K562 (cell line): ENCODE results near the gene TPI1. TPM values are rescaled to one million over a fixed set of nuclear protein-coding genes. Genes with fewer than 3 reads are reported as not detected.

Experiments used
- ATAC-seq: fragments of 200-7000 bp; cut with Tn5 transposase; 3 replicates; pipeline ENCODE4 v1.9.1; 2020; ENCODE audit warnings: moderate library complexity
- BruUV-seq: library from RNA; stranded (reverse); fragments of 400-500 nt; replicated peaks from 2 replicates; lab custom pipeline; 2021; lab: Mats Ljungman, UMichigan
- CTCF ChIA-PET: fragments of 300-600 bp; formaldehyde crosslinking; extraction: SDS; loops from one replicate; lab custom pipeline; 2021; ENCODE audit warnings: low intra/inter-chr PET ratio; lab: Yijun Ruan, JAX
- POLR2A ChIA-PET: fragments of 300-600, 350-650 bp; sonication (Branson Sonifier 250); formaldehyde crosslinking; extraction: SDS; loops from one replicate; lab custom pipeline; 2021; ENCODE audit warnings: antibody characterized with exemption, inconsistent platforms; lab: Yijun Ruan, JAX
- DNase-seq, 4 experiments: peaks; one replicate each; pipeline versions ENCODE4 v3.0.0 to v3.0.0-alpha.2; 2011 to 2018; ENCODE audit warnings: low spot score in 3 of 4, mixed read lengths in 3 of 4; ENCODE audit errors: extremely low read depth in 1 of 4
- FAIRE-seq: peaks from 2 replicates; lab custom pipeline; 2011; peaks lifted over from hg19 to GRCh38; lab: Jason Lieb, UNC
- H2AFZ ChIP-seq: 2 replicates; pipeline ENCODE4 v1.6.0; 2011; ENCODE audit warnings: low read depth, low read length, control low read depth, inconsistent platforms
- H3K27ac ChIP-seq: fragments of 200-600 bp; 3 replicates; pipeline ENCODE4 v1.8.0; 2011; ENCODE audit warnings: low read depth, mild to moderate bottlenecking, control low read depth, inconsistent platforms, low read length, moderate library complexity, mixed read lengths; ENCODE audit errors: extremely low read depth
- H3K27me3 ChIP-seq, 2 experiments: fragments of 300-600 bp in 1 of 2; 2 replicates in 1 of 2; 3 replicates in 1 of 2; pipeline versions ENCODE4 v1.6.0 to v1.8.0; 2011; ENCODE audit warnings: inconsistent platforms in 2 of 2, low read length in 2 of 2, mild to moderate bottlenecking in 1 of 2, mixed read lengths in 1 of 2, moderate library complexity in 1 of 2; ENCODE audit not compliant: control insufficient read depth in 2 of 2, insufficient read depth in 2 of 2
- H3K36me3 ChIP-seq: fragments of 300-600 bp; 3 replicates; pipeline ENCODE4 v1.8.0; 2011; ENCODE audit warnings: mild to moderate bottlenecking, low read length, inconsistent platforms; ENCODE audit not compliant: control insufficient read depth, insufficient read depth
- H3K4me1 ChIP-seq, 2 experiments: fragments of 200-600 bp in 1 of 2; replicated peaks in 1 of 2; 2 replicates in 1 of 2; 3 replicates in 1 of 2; pipeline versions ENCODE4 v1.5.1 to v1.8.0; 2011; ENCODE audit warnings: inconsistent platforms in 2 of 2, low read length in 2 of 2, mild to moderate bottlenecking in 1 of 2, mixed read lengths in 1 of 2, moderate library complexity in 1 of 2; ENCODE audit not compliant: control insufficient read depth in 2 of 2, insufficient read depth in 2 of 2
- H3K4me2 ChIP-seq: 2 replicates; pipeline ENCODE4 v1.6.1; 2011; ENCODE audit warnings: low read length, control low read depth, inconsistent platforms, mixed read lengths; ENCODE audit not compliant: insufficient read depth
- H3K4me3 ChIP-seq: fragments of 200-600 bp; sonication (generic), shearing (Covaris generic); 2 replicates; pipeline ENCODE4 v1.5.1; 2016; ENCODE audit warnings: control low read depth, inconsistent platforms
- H3K79me2 ChIP-seq: fragments of 200-600 bp; 3 replicates; pipeline ENCODE4 v1.8.0; 2011; ENCODE audit warnings: low read length, inconsistent platforms; ENCODE audit not compliant: control insufficient read depth, insufficient read depth
- H3K9ac ChIP-seq, 2 experiments: 2 replicates each; pipeline versions ENCODE4 v1.6.0 to v1.6.1; 2011; ENCODE audit warnings: low read depth in 2 of 2, low read length in 2 of 2, control low read depth in 1 of 2, inconsistent platforms in 1 of 2, mild to moderate bottlenecking in 1 of 2, mixed read lengths in 1 of 2; ENCODE audit not compliant: insufficient read depth in 1 of 2
- H3K9me1 ChIP-seq: one replicate; pipeline ENCODE4 v1.6.0; 2011; ENCODE audit warnings: inconsistent platforms, mild to moderate bottlenecking, low read length, moderate library complexity; ENCODE audit not compliant: control insufficient read depth, insufficient read depth
- H3K9me3 ChIP-seq: replicated peaks from 2 replicates; pipeline ENCODE4 v1.5.1; 2011; ENCODE audit warnings: low read depth, low read length, inconsistent platforms; ENCODE audit not compliant: control insufficient read depth, insufficient read depth
- H4K20me1 ChIP-seq: replicated peaks from 2 replicates; pipeline ENCODE4 v1.6.1; 2011; ENCODE audit warnings: low read length, inconsistent platforms, mixed read lengths; ENCODE audit not compliant: control insufficient read depth, insufficient read depth
- CBFA2T3 ChIP-seq: fragments of 450-650 bp; IDR thresholded peaks from 2 replicates; pipeline ENCODE4 v1.6.1; 2017
- CHD4 ChIP-seq: fragments of 200-600 bp; sonication (generic); IDR thresholded peaks from 3 replicates; pipeline ENCODE4 v1.6.1; 2012; ENCODE audit warnings: low read depth, mild to moderate bottlenecking, mixed read lengths, low read length, inconsistent platforms; ENCODE audit not compliant: insufficient read depth, insufficient replicate concordance, poor library complexity, severe bottlenecking
- DMBX1 ChIP-seq: fragments of 250-450 bp; sonication (Bioruptor Pico); IDR thresholded peaks from 2 replicates; pipeline ENCODE4 v1.8.0; 2022; ENCODE audit warnings: inconsistent platforms, mild to moderate bottlenecking, moderate library complexity, borderline replicate concordance
- GTF3C2 ChIP-seq: IDR thresholded peaks from 3 replicates; pipeline ENCODE4 v1.6.1; 2011; ENCODE audit warnings: borderline replicate concordance, mild to moderate bottlenecking, moderate library complexity; ENCODE audit not compliant: insufficient read length; ENCODE audit errors: extremely low read depth
- HDAC8 ChIP-seq: fragments of 450-650 bp; IDR thresholded peaks from 2 replicates; pipeline ENCODE4 v1.6.1; 2016; ENCODE audit warnings: mild to moderate bottlenecking, missing genetic modification characterization, moderate library complexity, missing compliant biosample characterization
- HES1 ChIP-seq: fragments of 450-650 bp; IDR thresholded peaks from 2 replicates; pipeline ENCODE4 v1.6.1; 2016; ENCODE audit warnings: low read depth, mild to moderate bottlenecking, moderate library complexity
- ILK ChIP-seq: fragments of 450-650 bp; IDR thresholded peaks from 2 replicates; pipeline ENCODE4 v1.6.1; 2016; ENCODE audit warnings: missing genetic modification characterization, low read depth, mild to moderate bottlenecking, missing compliant biosample characterization, moderate library complexity, borderline replicate concordance
- MCM5 ChIP-seq: fragments of 450-650 bp; IDR thresholded peaks from 2 replicates; pipeline ENCODE4 v1.6.1; 2016; ENCODE audit warnings: low read depth
- RB1 ChIP-seq: fragments of 450-650 bp; IDR thresholded peaks from 2 replicates; pipeline ENCODE4 v1.6.1; 2017; ENCODE audit warnings: low read depth, mild to moderate bottlenecking
- RBM25 ChIP-seq: fragments of 200-400 bp; formaldehyde crosslinking; IDR thresholded peaks from 2 replicates; pipeline ENCODE4 v1.6.1; 2018; ENCODE audit warnings: low read length, low read depth, moderate library complexity; ENCODE audit not compliant: severe bottlenecking
- YY1 ChIP-seq, 3 experiments: IDR thresholded peaks; 2 replicates each; pipeline ENCODE4 v1.6.1; 2011; ENCODE audit warnings: low read length in 2 of 3, mild to moderate bottlenecking in 2 of 3, moderate library complexity in 2 of 3, borderline replicate concordance in 1 of 3, control low read depth in 1 of 3, low read depth in 1 of 3; ENCODE audit not compliant: insufficient read depth in 3 of 3, insufficient replicate concordance in 2 of 3, control insufficient read depth in 1 of 3, insufficient read length in 1 of 3; ENCODE audit errors: extremely low read depth in 1 of 3
- ZNF592 ChIP-seq: fragments of 450-650 bp; IDR thresholded peaks from 2 replicates; pipeline ENCODE4 v1.6.1; 2017; ENCODE audit warnings: antibody characterized with exemption, mild to moderate bottlenecking
- WGBS: fragments of 100-300 bp; shearing (Covaris generic); methylation state at CpG from one replicate; pipeline ENCODE4 v1.1.6; 2016; ENCODE audit warnings: low coverage, mixed read lengths; ENCODE audit not compliant: insufficient coverage; ENCODE audit errors: missing lambda C conversion rate; 5-methylcytosine and 5-hydroxymethylcytosine counted together
- in situ Hi-C: fragments of 300-500 bp; cut with MboI; formaldehyde crosslinking; loops from 4 replicates; pipeline ENCODE4 v1.15.0; 2018; ENCODE audit warnings: inconsistent platforms, mixed read lengths
- intact Hi-C: fragments of 100-400 bp; cut with micrococcal nuclease; formaldehyde crosslinking; loops from 2 replicates; pipeline ENCODE4 v1.14.2; 2022
- polyA plus RNA-seq, 8 experiments: library from polyadenylated mRNA; depleted of rRNA in 4 of 8; stranded (reverse) in 5 of 8; unstranded in 3 of 8; fragments of >200 nt; fragmentation: Nextera tagmentation in 2 of 8; fragmentation: Illumina TruSeq in 1 of 8; extraction: Ambion mirVana in 2 of 8; extraction: Trizol in 1 of 8; gene quantifications; 2 replicates each; pipeline versions ENCODE4 v1.2.1 to v1.2.3, GENCODE V29; 2011 to 2014; ENCODE audit warnings: inconsistent platforms in 1 of 8, missing spikeins in 1 of 8
- total RNA-seq, 7 experiments: library from RNA; depleted of rRNA in 6 of 7; stranded (reverse); fragments of >200 nt in 6 of 7; fragmentation: Illumina TruSeq in 2 of 7; extraction: Trizol in 2 of 7; gene quantifications; 2 replicates each; pipeline versions ENCODE4 v1.2.1 to v1.2.3, GENCODE V29; 2011 to 2021; ENCODE audit warnings: low replicate concordance in 1 of 7

The TPI1 gene
- total and polyA plus RNA-seq, 9 of the 15 experiments (the other 6 are each of a cell fraction or from before 2014, with no cell fraction given), result 662 to 4,971 (median 892) TPM

GRCh38 chr12:6896846-6897435 lies 29.6 kb downstream of the TPI1 start:
- FAIRE-seq (peak; percentile 51), DNase-seq (no peak), ATAC-seq (peak; percentile 25; the same call in 1 of the 3 replicates)
- H3K27me3 ChIP-seq, result no peaks in the 10 kb centered on the region
- H3K27ac ChIP-seq, result no peak overlapping the region
- POLR2A ChIA-PET, result interaction anchor here (0.6 kb wide), 1 partner anchor 15 kb away, joined by 3 read pairs; no protein-coding TSS in a partner anchor
- peak overlapping the region in 1 of 2 experiments; percentile 68; a peak in 1 of 4 replicates for H3K9ac ChIP-seq
- CTCF ChIA-PET, result no interaction called here
- no peaks in the 10 kb centered on the region for H3K36me3 ChIP-seq
- H3K4me2 ChIP-seq, result peak overlapping the region; percentile 38
- intact Hi-C loops, result no loop called here
- no peaks in the 10 kb centered on the region for H3K9me1 ChIP-seq
- H3K4me3 ChIP-seq, result no peak overlapping the region
- H2AFZ ChIP-seq, result peak overlapping the region; percentile 77
- H3K4me1 ChIP-seq, result peaks cover 5 to 13% of the 10 kb centered on the region in 2 experiments
- no peaks in the 10 kb centered on the region for H3K79me2 ChIP-seq
- TF ChIP-seq ZNF592, result 0 out of 2 replicates have a peak, but pooled peaks have one; percentile 31
- TF ChIP-seq YY1 (IDR thresholded peaks at IDR 0.05; ENCODE audit: borderline replicate concordance in 1 of 3, control insufficient read depth in 1 of 3, extremely low read depth in 1 of 3, insufficient read depth in 3 of 3, insufficient read length in 1 of 3, insufficient replicate concordance in 2 of 3, low read depth in 1 of 3, low read length in 2 of 3), result peak in 1 of 3 experiments; percentile 33
- no peak for TF ChIP-seq GTF3C2
- TF ChIP-seq HDAC8 (tag), result no peak
- TF ChIP-seq RB1, result no peak
- TF ChIP-seq HES1, result no peak
- no peak for TF ChIP-seq CHD4
- TF ChIP-seq ILK (tag), result no peak
- no peak for TF ChIP-seq RBM25
- no peak for TF ChIP-seq MCM5
- peak; percentile 21; the same call in 1 of the 2 replicates for TF ChIP-seq CBFA2T3
- TF ChIP-seq DMBX1 (CRISPR knock-in tag), result no peak
- TF ChIP-seq, all 486 proteins: peak for 3
- in situ Hi-C loops, result no loop called here
- Histone ChIP-seq H3K9me3 (no peaks in the 10 kb centered on the region; the same call in 1 of the 2 replicates), H4K20me1 (no peaks in the 10 kb centered on the region)
- no TSS peak for BruUV-seq
- 37% methylated on average over 6 of the region's 6 CpGs for WGBS
